Erythroblast (primary cell): ENCODE measurements around the gene MAST2.

Experiments
- GATA1 ChIP-seq: IDR thresholded peaks from 2 replicates; pipeline ENCODE4 v1.6.1; 2011; ENCODE audit warnings: low read depth, mild to moderate bottlenecking, control low read depth, low read length, moderate library complexity
- POLR2A ChIP-seq: IDR thresholded peaks from 2 replicates; pipeline ENCODE4 v1.6.1; 2011; ENCODE audit warnings: mild to moderate bottlenecking, low read length

- no peak for TF ChIP-seq POLR2A
- TF ChIP-seq GATA1 = no peak
These were observed 178.9 kb downstream of the MAST2 start for GRCh38 chr1:45982359-45982758.
